ENCODE results near the gene PRSS21.

PRSS21 gene

GRCh38 chr16:2777231-2777902 is 39.7 kb upstream of the PRSS21 start, which contains the start of gene ELOB:
ELOB (minus strand) TSS chr16:2777280; CDS start chr16:2777239, 41 bp downstream.
- Histone ChIP-seq H3K27me3 (ENCODE audit: insufficient read depth, poor library complexity, severe bottlenecking) (no peaks in the 10 kb centered on the region), H3K4me3 (replicated peaks; ENCODE audit: insufficient read depth, low read length) (peak within 1 kb of the TSS; percentile 87), H3K27ac (replicated peaks) (peak within 1 kb of the TSS; percentile 99)
- peak; percentile 85 to 88 for DNase-seq (ENCODE audit: low read depth in 1 of 2, low spot score in 1 of 2)
- TF ChIP-seq, protein P1, sequence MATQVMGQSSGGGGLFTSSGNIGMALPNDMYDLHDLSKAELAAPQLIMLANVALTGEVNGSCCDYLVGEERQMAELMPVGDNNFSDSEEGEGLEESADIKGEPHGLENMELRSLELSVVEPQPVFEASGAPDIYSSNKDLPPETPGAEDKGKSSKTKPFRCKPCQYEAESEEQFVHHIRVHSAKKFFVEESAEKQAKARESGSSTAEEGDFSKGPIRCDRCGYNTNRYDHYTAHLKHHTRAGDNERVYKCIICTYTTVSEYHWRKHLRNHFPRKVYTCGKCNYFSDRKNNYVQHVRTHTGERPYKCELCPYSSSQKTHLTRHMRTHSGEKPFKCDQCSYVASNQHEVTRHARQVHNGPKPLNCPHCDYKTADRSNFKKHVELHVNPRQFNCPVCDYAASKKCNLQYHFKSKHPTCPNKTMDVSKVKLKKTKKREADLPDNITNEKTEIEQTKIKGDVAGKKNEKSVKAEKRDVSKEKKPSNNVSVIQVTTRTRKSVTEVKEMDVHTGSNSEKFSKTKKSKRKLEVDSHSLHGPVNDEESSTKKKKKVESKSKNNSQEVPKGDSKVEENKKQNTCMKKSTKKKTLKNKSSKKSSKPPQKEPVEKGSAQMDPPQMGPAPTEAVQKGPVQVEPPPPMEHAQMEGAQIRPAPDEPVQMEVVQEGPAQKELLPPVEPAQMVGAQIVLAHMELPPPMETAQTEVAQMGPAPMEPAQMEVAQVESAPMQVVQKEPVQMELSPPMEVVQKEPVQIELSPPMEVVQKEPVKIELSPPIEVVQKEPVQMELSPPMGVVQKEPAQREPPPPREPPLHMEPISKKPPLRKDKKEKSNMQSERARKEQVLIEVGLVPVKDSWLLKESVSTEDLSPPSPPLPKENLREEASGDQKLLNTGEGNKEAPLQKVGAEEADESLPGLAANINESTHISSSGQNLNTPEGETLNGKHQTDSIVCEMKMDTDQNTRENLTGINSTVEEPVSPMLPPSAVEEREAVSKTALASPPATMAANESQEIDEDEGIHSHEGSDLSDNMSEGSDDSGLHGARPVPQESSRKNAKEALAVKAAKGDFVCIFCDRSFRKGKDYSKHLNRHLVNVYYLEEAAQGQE (IDR thresholded peaks at IDR 0.05; ENCODE audit: insufficient replicate concordance, low read depth) = peak; percentile 78
- TF ChIP-seq GABPA (IDR thresholded peaks at IDR 0.05; ENCODE audit: low read depth) = no peak
- TF ChIP-seq POLR2AphosphoS5 (IDR thresholded peaks at IDR 0.05; ENCODE audit: low read depth) = peak; percentile 85

DNA sequence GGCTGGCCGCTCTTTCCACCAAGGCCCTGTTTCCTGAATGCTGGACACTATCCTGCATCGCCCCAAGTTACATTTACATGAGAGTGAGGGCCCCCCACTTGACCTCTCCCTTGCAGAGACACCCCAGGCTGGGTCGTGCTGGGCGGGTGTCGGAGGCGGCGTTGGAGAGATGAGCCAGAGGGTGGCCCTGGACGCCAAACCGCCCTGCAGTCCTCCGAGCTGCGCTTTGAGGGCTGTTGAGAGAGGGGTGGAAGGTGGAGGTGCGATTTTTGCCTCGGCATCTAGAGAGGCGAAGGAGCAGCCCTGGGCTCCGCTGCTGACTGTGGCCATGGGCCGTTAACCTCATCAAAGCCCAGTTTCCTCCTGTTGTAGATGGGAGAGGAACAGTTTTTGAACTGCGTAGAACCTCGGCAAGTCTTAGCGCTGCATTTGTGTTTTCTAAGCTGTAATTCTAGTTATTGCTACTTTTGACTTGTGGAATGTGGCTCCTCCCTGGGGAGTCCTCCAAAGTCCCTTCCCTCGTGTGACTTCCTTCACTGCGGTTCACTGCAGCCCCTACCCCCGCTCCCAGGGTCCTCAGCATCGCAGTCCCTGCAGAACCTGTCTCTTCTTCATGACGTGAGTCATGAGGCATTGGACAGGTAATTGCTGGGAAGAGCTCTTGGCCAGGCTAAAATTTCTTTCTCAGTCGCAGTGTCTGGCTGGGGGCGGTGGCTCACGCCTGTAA is 39.0 kb upstream of the PRSS21 start:
- DNase-seq (ENCODE audit: low read depth in 1 of 2, low spot score in 1 of 2) = peak in 1 of 2 experiments; percentile 31
- H3K27me3 ChIP-seq (ENCODE audit: insufficient read depth, poor library complexity, severe bottlenecking) = no peaks in the 10 kb centered on the region
- H3K4me3 ChIP-seq (replicated peaks; ENCODE audit: insufficient read depth, low read length) = peak overlapping the region; percentile 61
- H3K27ac ChIP-seq (replicated peaks) = peak overlapping the region; percentile 99
- TF ChIP-seq, protein P2, sequence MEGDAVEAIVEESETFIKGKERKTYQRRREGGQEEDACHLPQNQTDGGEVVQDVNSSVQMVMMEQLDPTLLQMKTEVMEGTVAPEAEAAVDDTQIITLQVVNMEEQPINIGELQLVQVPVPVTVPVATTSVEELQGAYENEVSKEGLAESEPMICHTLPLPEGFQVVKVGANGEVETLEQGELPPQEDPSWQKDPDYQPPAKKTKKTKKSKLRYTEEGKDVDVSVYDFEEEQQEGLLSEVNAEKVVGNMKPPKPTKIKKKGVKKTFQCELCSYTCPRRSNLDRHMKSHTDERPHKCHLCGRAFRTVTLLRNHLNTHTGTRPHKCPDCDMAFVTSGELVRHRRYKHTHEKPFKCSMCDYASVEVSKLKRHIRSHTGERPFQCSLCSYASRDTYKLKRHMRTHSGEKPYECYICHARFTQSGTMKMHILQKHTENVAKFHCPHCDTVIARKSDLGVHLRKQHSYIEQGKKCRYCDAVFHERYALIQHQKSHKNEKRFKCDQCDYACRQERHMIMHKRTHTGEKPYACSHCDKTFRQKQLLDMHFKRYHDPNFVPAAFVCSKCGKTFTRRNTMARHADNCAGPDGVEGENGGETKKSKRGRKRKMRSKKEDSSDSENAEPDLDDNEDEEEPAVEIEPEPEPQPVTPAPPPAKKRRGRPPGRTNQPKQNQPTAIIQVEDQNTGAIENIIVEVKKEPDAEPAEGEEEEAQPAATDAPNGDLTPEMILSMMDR (IDR thresholded peaks at IDR 0.05; ENCODE audit: insufficient read depth, low read length) = no peak
- TF ChIP-seq, protein P1 (IDR thresholded peaks at IDR 0.05; ENCODE audit: insufficient replicate concordance, low read depth) = no peak
- peak; percentile 35; the same call in 1 of the 2 replicates for TF ChIP-seq POLR2AphosphoS5 (IDR thresholded peaks at IDR 0.05; ENCODE audit: low read depth)
- TF ChIP-seq SPI1 (IDR thresholded peaks at IDR 0.05; ENCODE audit: borderline replicate concordance, low read depth) = no peak
- TF ChIP-seq GABPA (IDR thresholded peaks at IDR 0.05; ENCODE audit: low read depth) = no peak

GRCh38 chr16:2778630-2778958 is 38.4 kb upstream of the PRSS21 start:
- H3K27ac ChIP-seq (replicated peaks) = peak overlapping the region; percentile 99
- TF ChIP-seq, protein P2 (IDR thresholded peaks at IDR 0.05; ENCODE audit: insufficient read depth, low read length) = no peak
- TF ChIP-seq SPI1 (IDR thresholded peaks at IDR 0.05; ENCODE audit: borderline replicate concordance, low read depth) (no peak), POLR2AphosphoS5 (IDR thresholded peaks at IDR 0.05; ENCODE audit: low read depth) (no peak), GABPA (IDR thresholded peaks at IDR 0.05; ENCODE audit: low read depth) (no peak)
- TF ChIP-seq, protein P1 (IDR thresholded peaks at IDR 0.05; ENCODE audit: insufficient replicate concordance, low read depth) = no peak
- no peaks in the 10 kb centered on the region for H3K27me3 ChIP-seq (ENCODE audit: insufficient read depth, poor library complexity, severe bottlenecking)
- no peak for DNase-seq (ENCODE audit: low read depth in 1 of 2, low spot score in 1 of 2)
- H3K4me3 ChIP-seq (replicated peaks; ENCODE audit: insufficient read depth, low read length) = no peak overlapping the region
